IPS-18c (cell line): Measurements from ENCODE around the gene MED29.

ENCODE experiments used
- H3K4me3 ChIP-seq: 2 replicates; pipeline ENCODE4 v1.7.0; 2013; ENCODE audit warnings: low read depth, mild to moderate bottlenecking, low read length, moderate library complexity; ENCODE audit not compliant: insufficient read depth
- H3K9me3 ChIP-seq: one replicate; pipeline ENCODE4 v1.6.1; 2013; ENCODE audit warnings: mild to moderate bottlenecking, low read length, moderate library complexity; ENCODE audit not compliant: control insufficient read depth, insufficient read depth

Gene MED29

GRCh38 chr19:39385629-39386411, 5.4 kb upstream of the MED29 start:
- Histone ChIP-seq H3K4me3 (no peak overlapping the region), H3K9me3 (no peaks in the 10 kb centered on the region)

GRCh38 chr19:39386557-39386956, 4.6 kb upstream of the MED29 start:
- no peak overlapping the region for H3K4me3 ChIP-seq
- no peaks in the 10 kb centered on the region for H3K9me3 ChIP-seq

GRCh38 chr19:39388657-39389056, 2.5 kb upstream of the MED29 start:
- Histone ChIP-seq H3K9me3 (no peaks in the 10 kb centered on the region), H3K4me3 (no peak overlapping the region)

- Histone ChIP-seq H3K9me3 (no peaks in the 10 kb centered on the region), H3K4me3 (peak overlapping the region; percentile 92)
Observed at GRCh38 chr19:39389631-39390414, 1.4 kb upstream of the MED29 start.

- H3K9me3 ChIP-seq: no peaks in the 10 kb centered on the region
- H3K4me3 ChIP-seq: peak overlapping the region; percentile 92
Observed at GRCh38 chr19:39390451-39390750, 777 bp upstream of the MED29 start.

GRCh38 chr19:39397360-39398296, 6.5 kb downstream of the MED29 start:
- peaks cover 2% of the 10 kb centered on the region for H3K9me3 ChIP-seq
- H3K4me3 ChIP-seq: no peak overlapping the region

GRCh38 chr19:39398297-39398864, 7.2 kb downstream of the MED29 start:
- Histone ChIP-seq H3K4me3 (no peak overlapping the region), H3K9me3 (peaks cover 2% of the 10 kb centered on the region)

GRCh38 chr19:39399668-39400050, 8.5 kb downstream of the MED29 start:
- Histone ChIP-seq H3K9me3 (peaks cover 2% of the 10 kb centered on the region), H3K4me3 (no peak overlapping the region)

- Histone ChIP-seq H3K9me3 (peaks cover 2% of the 10 kb centered on the region), H3K4me3 (no peak overlapping the region)
Observed at GRCh38 chr19:39400061-39400460, 8.9 kb downstream of the MED29 start.

GRCh38 chr19:39401070-39401548, 9.9 kb downstream of the MED29 start:
- H3K9me3 ChIP-seq: peaks cover 2% of the 10 kb centered on the region
- H3K4me3 ChIP-seq: no peak overlapping the region

- H3K4me3 ChIP-seq: peak overlapping the region; percentile 68
- H3K9me3 ChIP-seq: peaks cover 2% of the 10 kb centered on the region
Observed at GRCh38 chr19:39401549-39402345, 10.6 kb downstream of the MED29 start.

GRCh38 chr19:39402346-39403300, 11.4 kb downstream of the MED29 start:
- Histone ChIP-seq H3K4me3 (peak overlapping the region; percentile 68), H3K9me3 (peaks cover 2% of the 10 kb centered on the region)

GRCh38 chr19:39403331-39404312, 12.4 kb downstream of the MED29 start:
- peaks cover 2% of the 10 kb centered on the region for H3K9me3 ChIP-seq
- peak overlapping the region; percentile 68 for H3K4me3 ChIP-seq

- H3K4me3 ChIP-seq: no peak overlapping the region
- no peaks in the 10 kb centered on the region for H3K9me3 ChIP-seq
Observed at GRCh38 chr19:39405261-39405957, 14.2 kb downstream of the MED29 start.
